Neural cell (in vitro differentiated cells): ENCODE results near the gene HSF4. TPM values are rescaled to one million over a fixed set of nuclear protein-coding genes. Genes with fewer than 3 reads are reported as not detected.

Experiments used
- H2AFZ ChIP-seq: fragments of 200-600, 300-800 bp; sonication (generic), shearing (Covaris generic); 2 replicates; pipeline ENCODE4 v1.6.0; 2014; ENCODE audit warnings: low read depth, mild to moderate bottlenecking, antibody characterized with exemption, low read length, moderate library complexity
- H3F3A ChIP-seq: fragments of 200-600 bp; shearing (Covaris generic); 2 replicates; pipeline ENCODE4 v1.6.1; 2016; ENCODE audit warnings: mild to moderate bottlenecking, moderate library complexity, mixed read lengths, antibody characterized with exemption, low read length; ENCODE audit not compliant: insufficient read depth, poor library complexity, severe bottlenecking
- H3K27ac ChIP-seq: fragments of 200-600, 300-800 bp; sonication (generic), shearing (Covaris generic); 2 replicates; pipeline ENCODE4 v1.5.1; 2014; ENCODE audit warnings: mild to moderate bottlenecking, low read length, moderate library complexity
- H3K27me3 ChIP-seq: fragments of 300-800, 200-600 bp; sonication (generic), shearing (Covaris generic); 2 replicates; pipeline ENCODE4 v1.6.0; 2014; ENCODE audit warnings: mild to moderate bottlenecking, low read depth, low read length, moderate library complexity; ENCODE audit not compliant: insufficient read depth
- H3K36me3 ChIP-seq: fragments of 300-800, 200-600 bp; sonication (generic), shearing (Covaris generic); 2 replicates; pipeline ENCODE4 v1.5.1; 2014; ENCODE audit warnings: mild to moderate bottlenecking, antibody characterized with exemption, low read length, moderate library complexity; ENCODE audit not compliant: insufficient read depth
- H3K4me2 ChIP-seq: fragments of 300-800, 200-600 bp; sonication (generic), shearing (Covaris generic); 2 replicates; pipeline ENCODE4 v1.6.0; 2014; ENCODE audit warnings: mild to moderate bottlenecking, low read length
- H3K4me3 ChIP-seq: fragments of 300-800, 200-600 bp; sonication (generic), shearing (Covaris generic); 2 replicates; pipeline ENCODE4 v1.5.1; 2014; ENCODE audit warnings: mild to moderate bottlenecking, low read length, moderate library complexity
- H3K79me2 ChIP-seq: fragments of 200-600 bp; shearing (Covaris generic); replicated peaks from 2 replicates; pipeline ENCODE4 v1.6.0; 2014; ENCODE audit warnings: mild to moderate bottlenecking, low read length, moderate library complexity; ENCODE audit not compliant: insufficient read depth
- H3K9ac ChIP-seq: fragments of 300-800, 200-600 bp; sonication (generic), shearing (Covaris generic); 2 replicates; pipeline ENCODE4 v1.6.1; 2016; ENCODE audit warnings: mild to moderate bottlenecking, low read length, mixed read lengths
- H3K9me2 ChIP-seq: fragments of 200-600 bp; shearing (Covaris generic); 2 replicates; pipeline ENCODE4 v1.6.1; 2016; ENCODE audit warnings: mild to moderate bottlenecking, low read length, mixed read lengths; ENCODE audit not compliant: insufficient read depth
- H3K9me3 ChIP-seq: fragments of 200-600, 300-800 bp; sonication (generic), shearing (Covaris generic); 2 replicates; pipeline ENCODE4 v1.6.1; 2016; ENCODE audit warnings: mild to moderate bottlenecking, mixed run types, low read length, moderate library complexity, mixed read lengths
- H4K20me1 ChIP-seq: fragments of 200-600 bp; shearing (Covaris generic); 2 replicates; pipeline ENCODE4 v1.6.1; 2016; ENCODE audit warnings: mild to moderate bottlenecking, mixed run types; ENCODE audit not compliant: insufficient read depth
- CTCF ChIP-seq: fragments of 450-650 bp; IDR thresholded peaks from 2 replicates; pipeline ENCODE4 v1.5.1; 2014; ENCODE audit warnings: antibody characterized with exemption, mild to moderate bottlenecking, moderate library complexity; ENCODE audit not compliant: poor library complexity, severe bottlenecking
- EP300 ChIP-seq: fragments of 450-650 bp; conservative IDR thresholded peaks from 2 replicates; pipeline ENCODE4 v1.6.1; 2014; ENCODE audit warnings: antibody characterized with exemption, mild to moderate bottlenecking, moderate library complexity; ENCODE audit not compliant: poor library complexity, severe bottlenecking
- EZH2 ChIP-seq: fragments of 200-600, 300-800 bp; shearing (Covaris generic), sonication (generic); IDR thresholded peaks from 2 replicates; pipeline ENCODE4 v1.6.1; 2014; ENCODE audit warnings: antibody characterized with exemption, low read length, borderline replicate concordance, mild to moderate bottlenecking; ENCODE audit not compliant: insufficient read depth, poor library complexity, severe bottlenecking
- MXI1 ChIP-seq: fragments of 450-650 bp; conservative IDR thresholded peaks from 2 replicates; pipeline ENCODE4 v1.6.1; 2014; ENCODE audit warnings: antibody characterized with exemption, mild to moderate bottlenecking; ENCODE audit not compliant: poor library complexity, severe bottlenecking
- POLR2AphosphoS5 ChIP-seq: IDR thresholded peaks from 2 replicates; pipeline ENCODE4 v1.6.1; 2012
- RAD21 ChIP-seq: fragments of 450-650 bp; conservative IDR thresholded peaks from 2 replicates; pipeline ENCODE4 v1.6.1; 2014; ENCODE audit warnings: antibody characterized with exemption, mild to moderate bottlenecking, moderate library complexity
- REST ChIP-seq: IDR thresholded peaks from 2 replicates; pipeline ENCODE4 v1.6.1; 2012; ENCODE audit warnings: borderline replicate concordance
- SMC3 ChIP-seq: fragments of 450-650 bp; conservative IDR thresholded peaks from 2 replicates; pipeline ENCODE4 v1.6.1; 2014; ENCODE audit warnings: antibody characterized with exemption, mild to moderate bottlenecking, moderate library complexity; ENCODE audit not compliant: poor library complexity
- TAF1 ChIP-seq: IDR thresholded peaks from 2 replicates; pipeline ENCODE4 v1.6.1; 2012; ENCODE audit warnings: low read depth
- polyA plus RNA-seq: library from polyadenylated mRNA; depleted of rRNA; stranded (reverse); fragments of >200 nt; gene quantifications from 2 replicates; pipeline ENCODE4 v1.2.3, GENCODE V29; 2014

The HSF4 gene
- polyA plus RNA-seq, 1 donor from 2014 or later: 12.7 TPM

GRCh38 chr16:67200491-67200890 lies 35.9 kb downstream of the HSF4 start:
- Histone ChIP-seq H3K9me2 (no peaks in the 10 kb centered on the region), H3K36me3 (no peaks in the 10 kb centered on the region), H3K27ac (no peak overlapping the region), H3K27me3 (no peaks in the 10 kb centered on the region), H3K4me3 (no peak overlapping the region), H3K9ac (no peak overlapping the region), H4K20me1 (no peaks in the 10 kb centered on the region), H2AFZ (no peak overlapping the region), H3K79me2 (no peaks in the 10 kb centered on the region), H3K9me3 (no peaks in the 10 kb centered on the region), H3K4me2 (no peak overlapping the region), H3F3A (no peaks in the 10 kb centered on the region)
- TF ChIP-seq CTCF (no peak), EP300 (no peak), MXI1 (no peak), REST (no peak), EZH2 (no peak), RAD21 (no peak), SMC3 (no peak)

GRCh38 chr16:67201411-67202345 lies 37.1 kb downstream of the HSF4 start:
- no peak overlapping the region for H3K4me3 ChIP-seq
- H3K27me3 ChIP-seq: no peaks in the 10 kb centered on the region
- no peak overlapping the region for H3K27ac ChIP-seq
- no peaks in the 10 kb centered on the region for H4K20me1 ChIP-seq
- H3K36me3 ChIP-seq: no peaks in the 10 kb centered on the region
- H2AFZ ChIP-seq: no peak overlapping the region
- no peaks in the 10 kb centered on the region for H3K9me2 ChIP-seq
- no peak overlapping the region for H3K4me2 ChIP-seq
- no peaks in the 10 kb centered on the region for H3K79me2 ChIP-seq
- H3K9me3 ChIP-seq: no peaks in the 10 kb centered on the region
- H3F3A ChIP-seq: no peaks in the 10 kb centered on the region
- no peak overlapping the region for H3K9ac ChIP-seq
- TF ChIP-seq REST (no peak), CTCF (no peak), EZH2 (no peak), SMC3 (no peak), MXI1 (no peak), TAF1 (no peak), POLR2AphosphoS5 (no peak), RAD21 (no peak), EP300 (no peak)
